Measurements from ENCODE around the gene ADARB1.

- TF ChIP-seq POLR2A (IDR thresholded peaks at IDR 0.05), result no peak
- no peak for TF ChIP-seq CTCF (IDR thresholded peaks at IDR 0.05)
Observed at GRCh38 chr21:45248893-45249381, 174.6 kb downstream of the ADARB1 start.

Data from stomach (tissue), 4 donors.